K562 (cell line): Measurements from ENCODE around the gene PCDHB7. TPM values are rescaled to one million over a fixed set of nuclear protein-coding genes. Genes with fewer than 3 reads are reported as not detected.
"Not testable (repeated sequence)": the region's sequence is repeated elsewhere in the genome, so short reads cannot be mapped to it uniquely, and the experiment has no call there.

Experiments
- ATAC-seq: fragments of 200-7000 bp; cut with Tn5 transposase; 3 replicates; pipeline ENCODE4 v1.9.1; 2020; ENCODE audit warnings: moderate library complexity
- BruUV-seq: library from RNA; stranded (reverse); fragments of 400-500 nt; replicated peaks from 2 replicates; lab custom pipeline; 2021; lab: Mats Ljungman, UMichigan
- CTCF ChIA-PET: fragments of 300-600 bp; formaldehyde crosslinking; extraction: SDS; loops from one replicate; lab custom pipeline; 2021; ENCODE audit warnings: low intra/inter-chr PET ratio; lab: Yijun Ruan, JAX
- POLR2A ChIA-PET: fragments of 300-600, 350-650 bp; sonication (Branson Sonifier 250); formaldehyde crosslinking; extraction: SDS; loops from one replicate; lab custom pipeline; 2021; ENCODE audit warnings: antibody characterized with exemption, inconsistent platforms; lab: Yijun Ruan, JAX
- DNase-seq, 4 experiments: peaks; one replicate each; pipeline versions ENCODE4 v3.0.0 to v3.0.0-alpha.2; 2011 to 2018; ENCODE audit warnings: low spot score in 3 of 4, mixed read lengths in 3 of 4; ENCODE audit errors: extremely low read depth in 1 of 4
- FAIRE-seq: peaks from 2 replicates; lab custom pipeline; 2011; peaks lifted over from hg19 to GRCh38; lab: Jason Lieb, UNC
- H2AFZ ChIP-seq: 2 replicates; pipeline ENCODE4 v1.6.0; 2011; ENCODE audit warnings: low read depth, low read length, control low read depth, inconsistent platforms
- H3K27ac ChIP-seq: fragments of 200-600 bp; 3 replicates; pipeline ENCODE4 v1.8.0; 2011; ENCODE audit warnings: low read depth, mild to moderate bottlenecking, control low read depth, inconsistent platforms, low read length, moderate library complexity, mixed read lengths; ENCODE audit errors: extremely low read depth
- H3K27me3 ChIP-seq, 2 experiments: fragments of 300-600 bp in 1 of 2; 2 replicates in 1 of 2; 3 replicates in 1 of 2; pipeline versions ENCODE4 v1.6.0 to v1.8.0; 2011; ENCODE audit warnings: inconsistent platforms in 2 of 2, low read length in 2 of 2, mild to moderate bottlenecking in 1 of 2, mixed read lengths in 1 of 2, moderate library complexity in 1 of 2; ENCODE audit not compliant: control insufficient read depth in 2 of 2, insufficient read depth in 2 of 2
- H3K36me3 ChIP-seq: fragments of 300-600 bp; 3 replicates; pipeline ENCODE4 v1.8.0; 2011; ENCODE audit warnings: mild to moderate bottlenecking, low read length, inconsistent platforms; ENCODE audit not compliant: control insufficient read depth, insufficient read depth
- H3K4me1 ChIP-seq, 2 experiments: fragments of 200-600 bp in 1 of 2; replicated peaks in 1 of 2; 2 replicates in 1 of 2; 3 replicates in 1 of 2; pipeline versions ENCODE4 v1.5.1 to v1.8.0; 2011; ENCODE audit warnings: inconsistent platforms in 2 of 2, low read length in 2 of 2, mild to moderate bottlenecking in 1 of 2, mixed read lengths in 1 of 2, moderate library complexity in 1 of 2; ENCODE audit not compliant: control insufficient read depth in 2 of 2, insufficient read depth in 2 of 2
- H3K4me2 ChIP-seq: 2 replicates; pipeline ENCODE4 v1.6.1; 2011; ENCODE audit warnings: low read length, control low read depth, inconsistent platforms, mixed read lengths; ENCODE audit not compliant: insufficient read depth
- H3K4me3 ChIP-seq: fragments of 200-600 bp; sonication (generic), shearing (Covaris generic); 2 replicates; pipeline ENCODE4 v1.5.1; 2016; ENCODE audit warnings: control low read depth, inconsistent platforms
- H3K79me2 ChIP-seq: fragments of 200-600 bp; 3 replicates; pipeline ENCODE4 v1.8.0; 2011; ENCODE audit warnings: low read length, inconsistent platforms; ENCODE audit not compliant: control insufficient read depth, insufficient read depth
- H3K9ac ChIP-seq, 2 experiments: 2 replicates each; pipeline versions ENCODE4 v1.6.0 to v1.6.1; 2011; ENCODE audit warnings: low read depth in 2 of 2, low read length in 2 of 2, control low read depth in 1 of 2, inconsistent platforms in 1 of 2, mild to moderate bottlenecking in 1 of 2, mixed read lengths in 1 of 2; ENCODE audit not compliant: insufficient read depth in 1 of 2
- H3K9me1 ChIP-seq: one replicate; pipeline ENCODE4 v1.6.0; 2011; ENCODE audit warnings: inconsistent platforms, mild to moderate bottlenecking, low read length, moderate library complexity; ENCODE audit not compliant: control insufficient read depth, insufficient read depth
- H3K9me3 ChIP-seq: replicated peaks from 2 replicates; pipeline ENCODE4 v1.5.1; 2011; ENCODE audit warnings: low read depth, low read length, inconsistent platforms; ENCODE audit not compliant: control insufficient read depth, insufficient read depth
- H4K20me1 ChIP-seq: replicated peaks from 2 replicates; pipeline ENCODE4 v1.6.1; 2011; ENCODE audit warnings: low read length, inconsistent platforms, mixed read lengths; ENCODE audit not compliant: control insufficient read depth, insufficient read depth
- CTCF ChIP-seq, 3 experiments: IDR thresholded peaks in 2 of 3; conservative IDR thresholded peaks in 1 of 3; 2 replicates each; pipeline ENCODE4 v1.5.1; 2011 to 2012; ENCODE audit warnings: low read length in 3 of 3, mild to moderate bottlenecking in 3 of 3, control low read depth in 2 of 3, improper control_type of control experiment in 1 of 3, inconsistent platforms in 1 of 3, low read depth in 1 of 3, mixed read lengths in 1 of 3, moderate library complexity in 1 of 3; ENCODE audit not compliant: insufficient read depth in 2 of 3
- RAD21 ChIP-seq, 2 experiments: fragments of 250-450 bp in 1 of 2; fragments of 450-650 bp in 1 of 2; sonication (Bioruptor Pico) in 1 of 2; formaldehyde crosslinking in 1 of 2; IDR thresholded peaks in 1 of 2; conservative IDR thresholded peaks in 1 of 2; 2 replicates each; pipeline versions ENCODE4 v1.4.0 to v1.8.0; 2020 to 2022; ENCODE audit warnings: mild to moderate bottlenecking in 2 of 2, moderate library complexity in 1 of 2
- SMC3 ChIP-seq: conservative IDR thresholded peaks from 2 replicates; pipeline ENCODE4 v1.6.1; 2011; ENCODE audit warnings: low read depth, low read length, improper control_type of control experiment; ENCODE audit not compliant: insufficient read depth
- WGBS: fragments of 100-300 bp; shearing (Covaris generic); methylation state at CpG from one replicate; pipeline ENCODE4 v1.1.6; 2016; ENCODE audit warnings: low coverage, mixed read lengths; ENCODE audit not compliant: insufficient coverage; ENCODE audit errors: missing lambda C conversion rate; 5-methylcytosine and 5-hydroxymethylcytosine counted together
- in situ Hi-C: fragments of 300-500 bp; cut with MboI; formaldehyde crosslinking; loops from 4 replicates; pipeline ENCODE4 v1.15.0; 2018; ENCODE audit warnings: inconsistent platforms, mixed read lengths
- intact Hi-C: fragments of 100-400 bp; cut with micrococcal nuclease; formaldehyde crosslinking; loops from 2 replicates; pipeline ENCODE4 v1.14.2; 2022
- polyA plus RNA-seq, 8 experiments: library from polyadenylated mRNA; depleted of rRNA in 4 of 8; stranded (reverse) in 5 of 8; unstranded in 3 of 8; fragments of >200 nt; fragmentation: Nextera tagmentation in 2 of 8; fragmentation: Illumina TruSeq in 1 of 8; extraction: Ambion mirVana in 2 of 8; extraction: Trizol in 1 of 8; gene quantifications; 2 replicates each; pipeline versions ENCODE4 v1.2.1 to v1.2.3, GENCODE V29; 2011 to 2014; ENCODE audit warnings: inconsistent platforms in 1 of 8, missing spikeins in 1 of 8
- total RNA-seq, 7 experiments: library from RNA; depleted of rRNA in 6 of 7; stranded (reverse); fragments of >200 nt in 6 of 7; fragmentation: Illumina TruSeq in 2 of 7; extraction: Trizol in 2 of 7; gene quantifications; 2 replicates each; pipeline versions ENCODE4 v1.2.1 to v1.2.3, GENCODE V29; 2011 to 2021; ENCODE audit warnings: low replicate concordance in 1 of 7

Gene PCDHB7
- total and polyA plus RNA-seq, 9 of the 15 experiments (the other 6 are each of a cell fraction or from before 2014, with no cell fraction given): not detected

GRCh38 chr5:141210849-141211248 lies 38.4 kb downstream of the PCDHB7 start:
- H3K4me3 ChIP-seq, H2AFZ ChIP-seq, H3K9ac ChIP-seq, H3K36me3 ChIP-seq, H3K9me3 ChIP-seq, DNase-seq, H4K20me1 ChIP-seq, H3K79me2 ChIP-seq, FAIRE-seq, BruUV-seq, H3K9me1 ChIP-seq, ATAC-seq, POLR2A ChIA-PET, H3K4me2 ChIP-seq, H3K27ac ChIP-seq, H3K27me3 ChIP-seq, H3K4me1 ChIP-seq: not testable (repeated sequence)
- WGBS: 3% methylated on average over 13 of the region's 27 CpGs
- in situ Hi-C loops (loop anchor here (25.0 kb wide), 1 partner anchor 926 kb away; no protein-coding TSS in a partner anchor), intact Hi-C loops (loop anchor here (10.0 kb wide), 1 partner anchor 114 kb away; the partner anchor contains the start of gene TAF7)
- CTCF ChIA-PET: interaction anchor here (0.6 to 1.1 kb wide), 2 partner anchors 113 to 314 kb away, joined by 4 to 6 read pairs; no protein-coding TSS in a partner anchor

GRCh38 chr5:141213656-141214339 lies 41.4 kb downstream of the PCDHB7 start, which contains the start of gene PCDHB13:
PCDHB13 (plus strand) TSS chr5:141213919; CDS start chr5:141214124, 205 bp downstream.
- H3K4me1 ChIP-seq, H3K4me2 ChIP-seq, H3K4me3 ChIP-seq, H4K20me1 ChIP-seq, H3K27me3 ChIP-seq, BruUV-seq, H3K9ac ChIP-seq, H3K36me3 ChIP-seq, H3K9me1 ChIP-seq, H3K79me2 ChIP-seq, H3K27ac ChIP-seq, H3K9me3 ChIP-seq, H2AFZ ChIP-seq: not testable (repeated sequence)
- FAIRE-seq (peak; percentile 51), DNase-seq (peak in 2 of 4 experiments; percentile 15 to 62), ATAC-seq (peak; percentile 90)
- 0% methylated on average over 13 of the region's 18 CpGs for WGBS
- TF ChIP-seq RAD21 (CRISPR knock-in tag; conservative IDR thresholded peaks at IDR 0.05 in 1 of 2, IDR thresholded peaks at IDR 0.05 in 1 of 2) (peak; percentile 27 to 44; a peak in 2 of 4 replicates), CTCF (IDR thresholded peaks at IDR 0.05 in 2 of 3, conservative IDR thresholded peaks at IDR 0.05 in 1 of 3; ENCODE audit: insufficient read depth in 2 of 3, low read depth in 1 of 3, low read length in 3 of 3) (peak; percentile 39 to 57 (median 52); a peak in 5 of 6 replicates), SMC3 (0 out of 2 replicates have a peak, but pooled peaks have one; percentile 26)
- CTCF ChIA-PET: interaction anchor here (1.4 to 1.6 kb wide), 2 partner anchors 350 to 354 kb away, joined by 5 to 6 read pairs; no protein-coding TSS in a partner anchor
- intact Hi-C loops (loop anchor here (2.0 to 10.0 kb wide), 2 partner anchors 111 to 345 kb away; partner anchors contain the start of gene TAF7), in situ Hi-C loops (loop anchor here (25.0 kb wide), 1 partner anchor 924 kb away; no protein-coding TSS in a partner anchor)
- POLR2A ChIA-PET: interaction anchor here (0.6 kb wide), 1 partner anchor 158 kb away, joined by 3 read pairs; no protein-coding TSS in a partner anchor

GRCh38 chr5:141214583-141214982 lies 42.1 kb downstream of the PCDHB7 start:
- 3% methylated on average over 8 of the region's 12 CpGs for WGBS
- in situ Hi-C loops (loop anchor here (25.0 kb wide), 1 partner anchor 923 kb away; no protein-coding TSS in a partner anchor), intact Hi-C loops (loop anchor here (10.0 kb wide), 1 partner anchor 110 kb away; the partner anchor contains the start of gene TAF7)
- H3K9me1 ChIP-seq, H3K4me1 ChIP-seq, DNase-seq, H3K4me3 ChIP-seq, H3K4me2 ChIP-seq, H4K20me1 ChIP-seq, H3K79me2 ChIP-seq, H3K27me3 ChIP-seq, CTCF ChIA-PET, H3K36me3 ChIP-seq, H3K9me3 ChIP-seq, POLR2A ChIA-PET, H3K9ac ChIP-seq, H2AFZ ChIP-seq, FAIRE-seq, BruUV-seq, H3K27ac ChIP-seq: not testable (repeated sequence)
- peak; percentile 27; the same call in 1 of the 3 replicates for ATAC-seq
